ENCODE measurements around the gene AQP6.

GRCh38 chr12:49932533-49933130, 40.1 kb upstream of the AQP6 start:
- no peak for TF ChIP-seq CTCF (IDR thresholded peaks at IDR 0.05; ENCODE audit: low read depth, low read length)
- TF ChIP-seq POLR2A (IDR thresholded peaks at IDR 0.05; ENCODE audit: extremely low read depth, insufficient read length): no peak
- TF ChIP-seq MAX (IDR thresholded peaks at IDR 0.05; ENCODE audit: low read depth, low read length): no peak
- no peak for TF ChIP-seq MYC (IDR thresholded peaks at IDR 0.05; ENCODE audit: low read depth, low read length)

All from NB4 (cell line).